Kidney (tissue), 14 donors: ENCODE results near the gene DYNC1LI2. TPM values are rescaled to one million over a fixed set of nuclear protein-coding genes. Genes with fewer than 3 reads are reported as not detected.

Source experiments
- DNase-seq, 5 donors: peaks; one replicate each; pipeline ENCODE4 v3.0.0-alpha.2; 2013 to 2020
- FAIRE-seq: peaks from 2 replicates; lab custom pipeline; 2012; peaks lifted over from hg19 to GRCh38; lab: Jason Lieb, UNC
- H3K27ac ChIP-seq, 2 donors: one replicate each; pipeline ENCODE4 v1.7.0; 2013; ENCODE audit warnings: low read depth in 2 of 2, low read length in 2 of 2, inconsistent platforms in 1 of 2
- H3K27me3 ChIP-seq: one replicate; pipeline ENCODE4 v1.7.1; 2013; ENCODE audit warnings: low read length, inconsistent platforms; ENCODE audit not compliant: control insufficient read depth, insufficient read depth
- H3K36me3 ChIP-seq, 3 donors: one replicate each; pipeline versions ENCODE4 v1.7.0 to v1.7.1; 2013; ENCODE audit warnings: low read length in 3 of 3, control low read depth in 1 of 3, inconsistent platforms in 1 of 3; ENCODE audit not compliant: insufficient read depth in 3 of 3, control insufficient read depth in 2 of 3
- H3K4me1 ChIP-seq, 3 donors: one replicate each; pipeline versions ENCODE4 v1.7.0 to v1.7.1; 2013; ENCODE audit warnings: low read length in 3 of 3, inconsistent platforms in 1 of 3, low read depth in 1 of 3; ENCODE audit not compliant: control insufficient read depth in 2 of 3, insufficient read depth in 2 of 3
- H3K4me3 ChIP-seq, 3 donors: one replicate each; pipeline versions ENCODE4 v1.7.0 to v1.8.1; 2013; ENCODE audit warnings: low read length in 3 of 3, control low read depth in 1 of 3, inconsistent platforms in 1 of 3
- H3K9ac ChIP-seq, 3 donors: one replicate each; pipeline versions ENCODE4 v1.7.0 to v1.7.1; 2013; ENCODE audit warnings: low read length in 3 of 3, control low read depth in 1 of 3, inconsistent platforms in 1 of 3
- H3K9me3 ChIP-seq, 3 donors: one replicate each; pipeline versions ENCODE4 v1.7.0 to v1.7.1; 2013; ENCODE audit warnings: low read length in 3 of 3, control low read depth in 1 of 3, inconsistent platforms in 1 of 3; ENCODE audit not compliant: control insufficient read depth in 2 of 3, insufficient read depth in 1 of 3
- CTCF ChIP-seq: IDR thresholded peaks from 3 replicates; pipeline ENCODE4 v1.5.1; 2012; ENCODE audit warnings: mild to moderate bottlenecking, moderate library complexity, borderline replicate concordance; ENCODE audit not compliant: insufficient read depth; ENCODE audit errors: extremely low read depth
- intact Hi-C: fragments of 100-400 bp; cut with DNase I; formaldehyde crosslinking; loops from one replicate; pipeline ENCODE4 v1.11.1; 2022
- polyA plus RNA-seq: library from polyadenylated mRNA; stranded (reverse); fragments of 350-450 nt; fragmentation: Illumina TruSeq; extraction: RNeasy Lipid Tissue Mini Kit (QIAGEN cat#74804); gene quantifications from one replicate; pipeline ENCODE4 v1.2.3, GENCODE V29; 2014; ENCODE audit warnings: low read depth, low replicate concordance; ENCODE audit not compliant: insufficient read depth
- total RNA-seq: library from RNA; stranded (reverse); fragmentation: NEBNext Ultra II Directional; extraction: Animal tissue kit (Norgen Biotek cat#: 25700); gene quantifications from one replicate; pipeline ENCODE4 v1.2.1, GENCODE V29; 2021
- donor health status: control.
- donor health status: control.
- donor health status: control.
- donor health status: control.
- donor health status: control.
- donor health status: DM: yes; HTN: yes; CAD: no.
- donor health status: Normal renal cell carcinoma (clear cell type).

DYNC1LI2 gene
- total and polyA plus RNA-seq, 2 donors from 2014 or later, result 32.0 to 119 TPM

- intact Hi-C loops, result no loop called here
Measured at GRCh38 chr16:66706506-66706880, 44.9 kb downstream of the DYNC1LI2 start.

DNA sequence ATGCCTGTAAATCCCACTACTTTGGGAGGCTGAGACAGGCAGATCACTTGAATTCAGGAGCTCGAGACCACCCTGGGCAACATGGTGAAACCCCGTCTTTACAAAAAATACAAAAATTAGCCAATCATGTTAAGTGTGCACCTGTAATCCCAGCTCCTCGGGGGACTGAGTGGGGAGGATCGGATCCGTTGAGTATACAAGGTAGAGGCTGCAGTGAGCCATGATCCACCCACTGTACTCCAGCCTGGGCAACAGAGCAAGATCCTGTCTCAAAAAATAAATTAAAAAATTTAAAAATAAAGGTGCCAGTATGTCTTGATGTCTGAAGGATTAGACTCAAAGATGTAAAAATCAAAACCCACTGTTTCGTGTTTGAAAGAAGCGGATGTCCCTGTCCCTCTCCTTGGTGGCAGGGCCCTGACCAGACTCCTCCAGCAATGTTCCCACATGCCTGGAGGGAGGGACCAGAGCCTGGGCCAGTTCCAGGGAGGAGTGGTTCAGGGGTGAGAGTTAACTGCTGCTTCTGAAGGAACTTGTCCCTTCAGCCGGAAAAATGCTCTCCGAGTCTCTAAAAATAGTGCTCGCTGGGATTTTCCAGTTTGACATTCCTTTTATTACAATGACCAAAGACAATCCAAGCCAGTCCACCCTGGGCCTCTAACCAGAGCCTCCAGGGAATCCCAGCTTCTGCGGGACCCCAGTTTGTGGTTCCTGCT, 45.5 kb downstream of the DYNC1LI2 start:
- H3K4me3 ChIP-seq, result peak overlapping the region in 2 of 3 donors; percentile 9 to 40
- no peaks in the 10 kb centered on the region for H3K27me3 ChIP-seq
- peak overlapping the region in 2 of 3 donors; percentile 13 to 42 for H3K9ac ChIP-seq
- no peaks in the 10 kb centered on the region for H3K36me3 ChIP-seq
- no peaks in the 10 kb centered on the region for H3K9me3 ChIP-seq
- FAIRE-seq (peak; percentile 85), DNase-seq (peak in 3 of 5 donors; percentile 33 to 93 (median 77))
- no peak for TF ChIP-seq CTCF
- intact Hi-C loops, result no loop called here
- H3K4me1 ChIP-seq, result peaks cover 0 to 25% (median 16%) of the 10 kb centered on the region in 3 donors
- peak overlapping the region; percentile 81 to 90 for H3K27ac ChIP-seq

More at GRCh38 chr16:66706506-66706880, 44.9 kb downstream of the DYNC1LI2 start:
- no peaks in the 10 kb centered on the region for H3K9me3 ChIP-seq
- FAIRE-seq, result no peak
- peaks cover 0 to 25% (median 16%) of the 10 kb centered on the region in 3 donors for H3K4me1 ChIP-seq
- H3K9ac ChIP-seq, result peak overlapping the region in 2 of 3 donors; percentile 8 to 42
- no peaks in the 10 kb centered on the region for H3K36me3 ChIP-seq
- H3K4me3 ChIP-seq, result peak overlapping the region in 2 of 3 donors; percentile 25 to 40
- H3K27me3 ChIP-seq, result no peaks in the 10 kb centered on the region
- no peak for TF ChIP-seq CTCF
- peak overlapping the region; percentile 81 to 90 for H3K27ac ChIP-seq
- peak in 3 of 5 donors; percentile 24 to 79 (median 45) for DNase-seq

DNA sequence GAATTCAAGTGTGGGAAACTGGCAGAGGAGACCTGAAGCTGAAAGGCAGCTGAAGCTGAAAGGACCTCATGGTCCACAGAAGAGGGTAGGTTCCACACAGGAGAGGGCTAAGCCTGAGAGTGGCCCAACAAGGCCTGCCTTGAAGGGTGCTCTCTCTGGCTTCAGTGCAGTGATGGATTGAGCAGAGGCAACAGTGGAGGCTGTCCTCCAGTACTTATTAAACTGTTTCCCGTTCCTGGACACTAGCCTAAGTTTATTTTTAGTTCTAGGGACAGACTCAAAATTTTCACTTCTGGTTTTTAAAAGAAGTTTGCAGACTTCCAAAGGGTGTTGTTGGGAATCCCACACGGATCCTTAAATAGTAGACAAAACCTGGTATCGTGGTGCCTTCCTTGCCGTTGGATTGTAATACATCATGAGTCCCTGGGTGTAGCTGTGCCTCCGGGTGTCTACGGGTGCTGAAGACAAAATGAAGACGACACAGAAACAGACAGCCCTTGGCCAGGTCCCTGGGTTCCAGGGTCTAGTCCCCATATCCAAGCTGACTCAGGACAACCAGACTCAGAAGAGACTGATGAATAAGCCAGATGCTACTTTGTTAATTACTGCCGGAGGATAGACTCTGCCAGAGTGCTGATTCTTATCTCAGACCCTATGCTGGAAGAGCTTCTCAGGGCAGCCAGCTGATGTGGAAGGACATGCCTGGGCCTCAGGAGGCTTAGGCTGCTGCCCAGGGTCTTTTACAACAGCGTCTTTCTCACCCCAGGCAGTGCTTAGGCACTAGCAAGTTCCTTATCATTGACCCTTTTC, 47.8 kb downstream of the DYNC1LI2 start:
- Histone ChIP-seq H3K9me3 (no peaks in the 10 kb centered on the region), H3K27me3 (no peaks in the 10 kb centered on the region), H3K27ac (peak overlapping the region; percentile 49 to 53), H3K4me3 (peak overlapping the region in 1 of 3 donors; percentile 29), H3K36me3 (no peaks in the 10 kb centered on the region), H3K4me1 (peaks cover 0 to 25% (median 15%) of the 10 kb centered on the region in 3 donors), H3K9ac (peak overlapping the region in 1 of 3 donors; percentile 20)
- DNase-seq (peak in 2 of 5 donors; percentile 9 to 46), FAIRE-seq (no peak)
- intact Hi-C loops, result no loop called here
- TF ChIP-seq CTCF, result no peak
